Astrocyte (in vitro differentiated cells and primary cell): ENCODE measurements around the gene SYT14. TPM values are rescaled to one million over a fixed set of nuclear protein-coding genes. Genes with fewer than 3 reads are reported as not detected.

Experiments used
- DNase-seq: peaks from one replicate; pipeline ENCODE4 v3.0.0-alpha.2; 2010; ENCODE audit warnings: low read depth
- FAIRE-seq: peaks from 2 replicates; lab custom pipeline; 2011; peaks lifted over from hg19 to GRCh38; lab: Jason Lieb, UNC
- H2AFZ ChIP-seq: 2 replicates; pipeline ENCODE4 v1.6.0; 2012; ENCODE audit warnings: low read depth, low read length, inconsistent platforms
- H3K27ac ChIP-seq: 2 replicates; pipeline ENCODE4 v1.5.1; 2011; ENCODE audit warnings: low read depth, low read length, inconsistent platforms
- H3K27me3 ChIP-seq: 2 replicates; pipeline ENCODE4 v1.6.0; 2011; ENCODE audit warnings: low read length, inconsistent platforms; ENCODE audit not compliant: insufficient read depth
- H3K36me3 ChIP-seq: 2 replicates; pipeline ENCODE4 v1.5.1; 2011; ENCODE audit warnings: low read length, inconsistent platforms; ENCODE audit not compliant: insufficient read depth
- H3K4me1 ChIP-seq: 2 replicates; pipeline ENCODE4 v1.5.1; 2011; ENCODE audit warnings: low read length, inconsistent platforms; ENCODE audit not compliant: insufficient read depth
- H3K4me2 ChIP-seq: 2 replicates; pipeline ENCODE4 v1.6.0; 2012; ENCODE audit warnings: low read length, inconsistent platforms
- H3K4me3 ChIP-seq: 2 replicates; pipeline ENCODE4 v1.5.1; 2011; ENCODE audit warnings: low read depth, mild to moderate bottlenecking, low read length, inconsistent platforms; ENCODE audit not compliant: insufficient read depth
- H3K79me2 ChIP-seq: 2 replicates; pipeline ENCODE4 v1.6.0; 2012; ENCODE audit warnings: mild to moderate bottlenecking, low read length, inconsistent platforms; ENCODE audit not compliant: insufficient read depth
- H3K9ac ChIP-seq: 2 replicates; pipeline ENCODE4 v1.6.0; 2012; ENCODE audit warnings: mild to moderate bottlenecking, low read length, inconsistent platforms
- H3K9me3 ChIP-seq: 2 replicates; pipeline ENCODE4 v1.5.1; 2012; ENCODE audit warnings: low read depth, mild to moderate bottlenecking, low read length, inconsistent platforms; ENCODE audit not compliant: insufficient read depth
- H4K20me1 ChIP-seq: 2 replicates; pipeline ENCODE4 v1.6.0; 2012; ENCODE audit warnings: low read length, inconsistent platforms; ENCODE audit not compliant: insufficient read depth
- H3K27ac Mint-ChIP-seq: one replicate; pipeline ENCODE4 v1.8.0; 2021; ENCODE audit warnings: mild to moderate bottlenecking, mixed read lengths; ENCODE audit not compliant: unreplicated experiment
- H3K27me3 Mint-ChIP-seq: one replicate; pipeline ENCODE4 v1.8.0; 2021; ENCODE audit warnings: low read depth, mixed read lengths; ENCODE audit not compliant: unreplicated experiment
- H3K36me3 Mint-ChIP-seq: one replicate; pipeline ENCODE4 v1.8.0; 2021; ENCODE audit warnings: low read depth, mixed read lengths; ENCODE audit not compliant: unreplicated experiment
- H3K4me1 Mint-ChIP-seq: one replicate; pipeline ENCODE4 v1.8.0; 2021; ENCODE audit warnings: low read depth, mixed read lengths; ENCODE audit not compliant: unreplicated experiment
- H3K4me3 Mint-ChIP-seq: one replicate; pipeline ENCODE4 v1.8.0; 2021; ENCODE audit warnings: mild to moderate bottlenecking, moderate library complexity, mixed read lengths; ENCODE audit not compliant: unreplicated experiment
- H3K9me3 Mint-ChIP-seq: one replicate; pipeline ENCODE4 v1.8.0; 2021; ENCODE audit warnings: mild to moderate bottlenecking, mixed read lengths; ENCODE audit not compliant: unreplicated experiment
- CTCF ChIP-seq: IDR thresholded peaks from 2 replicates; pipeline ENCODE4 v1.5.1; 2011; ENCODE audit warnings: low read depth, mild to moderate bottlenecking, inconsistent platforms, low read length, moderate library complexity; ENCODE audit not compliant: insufficient read depth
- EZH2 ChIP-seq: IDR thresholded peaks from 2 replicates; pipeline ENCODE4 v1.6.1; 2012; ENCODE audit warnings: mild to moderate bottlenecking, low read length, inconsistent platforms; ENCODE audit not compliant: insufficient read depth
- total RNA-seq: library from RNA; stranded (reverse); gene quantifications from 2 replicates; pipeline ENCODE4 v1.2.1, GENCODE V29; 2021

Gene SYT14
- total RNA-seq, 1 donor from 2014 or later, result 6.1 TPM

GRCh38 chr1:210125143-210125542, 187.1 kb downstream of the SYT14 start:
- FAIRE-seq (no peak), DNase-seq (no peak)
- H3K27me3 ChIP-seq, result no peaks in the 10 kb centered on the region
- no peaks in the 10 kb centered on the region for H3K36me3 Mint-ChIP-seq
- peaks cover 15% of the 10 kb centered on the region for H3K4me1 ChIP-seq
- no peaks in the 10 kb centered on the region for H3K36me3 ChIP-seq
- no peak overlapping the region for H3K4me2 ChIP-seq
- H3K79me2 ChIP-seq, result no peaks in the 10 kb centered on the region
- no peak overlapping the region for H3K9ac ChIP-seq
- no peak overlapping the region for H3K4me3 ChIP-seq
- H3K27ac ChIP-seq, result no peak overlapping the region
- no peaks in the 10 kb centered on the region for H3K27me3 Mint-ChIP-seq
- no peak overlapping the region for H3K27ac Mint-ChIP-seq
- H2AFZ ChIP-seq, result no peak overlapping the region
- TF ChIP-seq CTCF (no peak), EZH2 (no peak)
- no peaks in the 10 kb centered on the region for H3K9me3 ChIP-seq
- H3K9me3 Mint-ChIP-seq, result no peaks in the 10 kb centered on the region
- peaks cover 7% of the 10 kb centered on the region for H3K4me1 Mint-ChIP-seq
- no peak overlapping the region for H3K4me3 Mint-ChIP-seq
- H4K20me1 ChIP-seq, result no peaks in the 10 kb centered on the region

- Histone ChIP-seq H3K27me3 (no peaks in the 10 kb centered on the region), H3K79me2 (no peaks in the 10 kb centered on the region), H3K9me3 (no peaks in the 10 kb centered on the region), H3K27ac (no peak overlapping the region), H3K4me1 (peaks cover 6% of the 10 kb centered on the region), H4K20me1 (no peaks in the 10 kb centered on the region), H3K4me3 (no peak overlapping the region), H2AFZ (no peak overlapping the region), H3K9ac (no peak overlapping the region), H3K4me2 (no peak overlapping the region), H3K36me3 (no peaks in the 10 kb centered on the region)
- TF ChIP-seq CTCF (no peak), EZH2 (no peak)
- Mint-ChIP-seq H3K4me3 (no peak overlapping the region), H3K27ac (no peak overlapping the region), H3K4me1 (peaks cover 4% of the 10 kb centered on the region), H3K36me3 (no peaks in the 10 kb centered on the region), H3K9me3 (no peaks in the 10 kb centered on the region), H3K27me3 (no peaks in the 10 kb centered on the region)
- DNase-seq, result no peak
- FAIRE-seq, result no peak
Measured at GRCh38 chr1:210129092-210129491, 191.1 kb downstream of the SYT14 start.

- DNase-seq (no peak), FAIRE-seq (no peak)
- no peak overlapping the region for H3K9ac ChIP-seq
- Mint-ChIP-seq H3K4me1 (no peaks in the 10 kb centered on the region), H3K9me3 (no peaks in the 10 kb centered on the region), H3K4me3 (no peak overlapping the region), H3K27ac (no peak overlapping the region), H3K36me3 (no peaks in the 10 kb centered on the region), H3K27me3 (no peaks in the 10 kb centered on the region)
- H3K4me3 ChIP-seq, result no peak overlapping the region
- peaks cover 1% of the 10 kb centered on the region for H3K4me1 ChIP-seq
- no peak overlapping the region for H2AFZ ChIP-seq
- no peaks in the 10 kb centered on the region for H3K36me3 ChIP-seq
- H3K9me3 ChIP-seq, result no peaks in the 10 kb centered on the region
- TF ChIP-seq CTCF, result no peak
- no peak for TF ChIP-seq EZH2
- H3K27ac ChIP-seq, result no peak overlapping the region
- H3K4me2 ChIP-seq, result no peak overlapping the region
- H3K27me3 ChIP-seq, result no peaks in the 10 kb centered on the region
- H3K79me2 ChIP-seq, result no peaks in the 10 kb centered on the region
- H4K20me1 ChIP-seq, result no peaks in the 10 kb centered on the region
Measured at GRCh38 chr1:210129759-210130158, 191.7 kb downstream of the SYT14 start.
